ENCODE data around the gene ORAI2.
"Not testable (repeated sequence)": the region's sequence is repeated elsewhere in the genome, so short reads cannot be mapped to it uniquely, and the experiment has no call there.

ORAI2 gene

DNA sequence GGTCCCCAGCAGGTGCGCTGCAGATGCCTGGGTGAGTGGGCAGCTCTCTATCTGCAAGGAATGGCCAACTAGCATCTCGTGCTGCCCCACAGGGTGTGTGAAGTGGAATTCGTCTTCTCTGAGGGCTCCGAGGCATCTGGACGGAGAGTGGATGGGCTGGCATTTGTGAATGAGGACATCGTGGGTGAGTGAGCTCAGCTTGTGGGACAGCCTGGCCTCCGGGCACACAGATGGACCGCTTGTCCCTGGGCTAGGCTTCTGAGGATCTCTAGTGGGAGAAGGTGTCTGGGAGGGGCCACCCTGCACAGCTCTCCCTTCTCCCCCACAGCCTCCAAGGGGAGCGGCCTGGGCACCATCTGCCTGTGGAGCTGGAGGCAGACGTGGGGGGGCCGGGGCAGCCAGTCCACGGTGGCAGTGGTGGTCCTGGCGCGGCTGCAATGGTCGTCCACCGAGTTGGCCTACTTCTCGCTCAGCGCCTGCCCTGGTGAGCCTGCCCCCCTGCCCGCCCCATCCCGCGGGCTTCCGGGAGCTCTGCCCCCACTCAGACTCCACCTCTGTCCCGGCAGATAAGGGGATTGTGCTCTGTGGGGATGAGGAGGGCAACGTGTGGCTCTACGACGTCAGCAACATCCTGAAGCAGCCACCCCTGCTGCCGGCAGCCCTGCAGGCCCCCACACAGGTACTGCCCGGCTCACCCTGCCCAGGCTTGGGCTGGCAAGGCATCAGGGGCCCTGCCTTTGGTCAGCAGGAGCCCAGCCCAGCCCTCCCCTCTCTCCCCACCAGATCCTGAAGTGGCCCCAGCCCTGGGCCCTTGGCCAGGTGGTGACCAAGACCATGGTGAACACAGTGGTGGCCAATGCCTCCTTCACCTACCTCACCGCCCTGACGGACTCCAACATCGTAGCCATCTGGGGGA, 39.0 kb downstream of the ORAI2 start:
- no peak for DNase-seq

DNA sequence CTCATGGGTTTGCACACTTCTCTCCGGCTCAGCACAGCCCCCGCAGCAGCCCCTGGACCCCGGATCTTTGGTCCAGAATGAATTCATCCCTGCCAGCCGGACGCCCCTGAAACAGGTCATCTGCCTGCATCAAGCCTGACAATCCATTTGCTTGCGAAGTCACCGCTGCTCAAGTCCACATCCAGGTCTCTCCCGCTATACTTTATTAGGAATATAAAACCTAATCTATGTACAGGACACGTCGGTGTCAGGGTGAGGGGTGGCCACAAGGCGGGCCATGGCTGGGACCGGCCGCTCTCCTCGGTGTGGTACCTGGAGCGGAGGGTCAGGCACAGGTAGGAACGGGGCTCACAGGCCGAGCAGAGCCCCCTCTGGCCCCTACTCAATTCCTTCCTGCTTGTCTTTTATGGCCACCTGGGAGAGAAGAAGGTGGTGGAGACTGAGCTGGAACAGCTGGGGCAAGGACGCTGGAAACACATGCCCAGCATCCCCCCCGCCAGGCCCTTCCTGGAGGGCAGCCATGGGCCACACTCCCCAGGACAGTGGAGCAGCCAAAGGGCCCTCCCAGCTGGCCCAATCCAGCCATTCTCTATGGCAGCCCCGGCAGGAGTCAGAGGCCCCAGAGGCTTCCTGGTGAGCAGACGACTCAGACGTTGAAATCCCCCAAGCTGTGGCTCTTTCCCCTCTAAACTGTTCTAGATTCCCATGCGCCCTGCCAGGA, 40.1 kb downstream of the ORAI2 start:
- no peak for DNase-seq

DNA sequence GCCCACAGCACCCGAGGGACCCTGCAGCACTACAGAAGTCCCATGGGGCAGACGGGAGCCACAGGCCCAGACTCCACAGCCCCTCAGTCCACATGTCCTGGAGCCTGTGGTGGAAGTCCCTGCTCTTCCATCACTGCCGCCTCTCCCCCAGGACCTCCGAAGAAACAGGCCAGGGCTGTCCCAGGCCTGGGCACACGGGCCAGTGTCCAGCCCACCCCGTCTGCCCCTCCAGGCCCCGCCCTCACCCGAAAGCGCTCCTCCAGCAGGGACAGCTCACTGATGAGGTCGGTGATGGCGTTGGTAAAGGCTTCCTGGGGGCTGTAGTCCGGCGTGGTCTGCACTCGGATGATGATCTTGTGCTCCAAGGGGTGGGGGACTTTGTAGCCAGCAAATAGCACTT, 40.7 kb downstream of the ORAI2 start:
- DNase-seq = not testable (repeated sequence)

DNA sequence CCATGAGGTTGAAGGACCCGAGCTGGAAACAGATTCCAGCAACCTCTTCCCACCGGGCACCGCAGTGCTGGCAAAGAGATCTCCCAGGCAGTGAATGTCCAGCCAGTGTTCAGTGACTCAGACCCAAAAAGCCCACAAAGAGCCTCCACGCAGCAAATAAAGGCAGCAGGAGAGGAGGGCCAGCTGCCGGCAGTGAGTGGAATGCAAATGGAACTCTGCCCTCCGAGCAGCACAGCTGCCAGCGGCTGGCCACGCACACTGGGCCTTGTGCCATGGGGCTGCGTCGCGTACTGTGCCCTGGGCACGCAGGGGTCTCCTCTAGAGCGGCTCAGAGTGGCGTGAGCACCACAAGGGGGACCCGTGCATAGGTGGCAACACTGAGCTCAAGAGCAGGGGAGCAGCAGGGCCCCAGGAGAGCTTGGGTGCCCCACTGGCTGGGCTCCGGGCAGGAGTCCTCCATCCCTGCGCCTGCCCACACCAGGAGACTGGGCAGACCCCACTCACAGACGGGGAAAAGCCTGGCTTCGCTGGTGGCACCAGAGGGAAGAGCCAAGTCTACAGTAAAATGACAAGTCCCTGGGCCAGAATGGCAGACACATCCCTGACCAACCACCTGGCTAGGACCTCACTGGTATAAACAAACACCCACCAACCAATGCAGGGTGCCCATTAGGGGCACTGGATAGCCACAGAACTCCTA, 41.5 kb downstream of the ORAI2 start:
- not testable (repeated sequence) for DNase-seq

DNA sequence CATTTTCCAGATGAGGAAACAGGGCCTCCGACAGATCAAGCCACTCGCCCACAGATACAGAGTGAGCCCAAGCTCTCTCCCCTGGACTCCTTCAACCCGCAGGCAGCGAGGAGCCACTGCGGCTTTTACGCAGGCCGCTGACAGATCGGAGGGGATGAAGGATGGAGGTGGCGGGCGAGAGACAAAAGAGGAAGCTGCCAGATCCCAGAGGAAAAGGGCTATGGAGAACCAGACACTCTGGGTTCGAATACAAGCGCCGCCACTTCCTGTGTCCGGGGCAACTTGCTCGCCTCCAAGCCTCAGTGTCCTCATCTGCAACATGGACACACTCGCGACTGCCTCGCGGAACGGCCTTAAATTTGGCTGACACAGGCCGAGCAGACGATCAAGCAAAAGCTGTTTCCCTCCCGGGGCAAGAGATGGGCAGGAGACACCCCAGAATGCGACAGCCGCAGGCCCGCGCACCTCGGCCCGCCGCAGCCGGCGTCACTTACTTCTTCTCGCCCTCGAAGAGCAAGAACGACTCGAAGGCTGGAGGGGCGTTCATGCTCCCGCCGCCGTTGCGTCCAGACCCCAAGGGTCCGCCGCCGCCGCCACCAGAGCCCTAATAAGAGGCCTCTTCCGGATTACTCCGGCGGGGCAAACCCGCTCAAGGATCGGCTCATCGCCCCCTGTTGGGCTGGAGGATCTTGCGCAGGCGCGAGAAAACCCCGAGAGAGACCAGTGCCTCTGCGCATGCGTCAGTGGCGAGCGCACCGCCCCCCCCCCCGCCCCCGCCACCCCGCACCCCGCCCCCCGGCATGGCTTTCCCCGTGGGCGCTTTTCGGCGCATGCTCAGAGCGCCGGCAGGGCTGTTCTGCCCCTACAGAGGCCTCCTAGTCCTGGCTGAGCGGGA, 45.2 kb downstream of the ORAI2 start, which contains the start of gene POLR2J:
Gene POLR2J, minus strand, starts transcription at position 609 of the 895 bp plus-strand sequence. Its CDS starts 62 bp downstream, at position 547.
- DNase-seq = not testable (repeated sequence)

DNA sequence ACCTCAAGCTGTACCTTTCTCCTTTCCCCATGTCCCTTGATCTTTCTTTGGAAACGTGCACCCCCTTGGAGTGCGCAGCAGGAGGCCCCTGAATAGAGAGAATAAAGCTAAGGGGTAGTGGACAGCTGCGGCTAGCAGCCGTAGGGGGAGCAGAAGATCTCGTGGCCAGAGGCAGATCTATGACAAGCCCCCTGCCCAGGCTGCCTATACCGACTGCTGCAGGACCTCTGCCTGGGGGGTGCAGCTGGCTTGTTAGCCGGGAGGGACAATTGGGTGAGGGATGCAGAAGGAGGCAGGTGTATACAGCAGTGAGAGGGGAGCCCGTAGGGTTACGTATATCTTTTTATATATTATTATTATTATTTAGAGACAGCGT, 45.8 kb downstream of the ORAI2 start:
- DNase-seq = not testable (repeated sequence)

DNA sequence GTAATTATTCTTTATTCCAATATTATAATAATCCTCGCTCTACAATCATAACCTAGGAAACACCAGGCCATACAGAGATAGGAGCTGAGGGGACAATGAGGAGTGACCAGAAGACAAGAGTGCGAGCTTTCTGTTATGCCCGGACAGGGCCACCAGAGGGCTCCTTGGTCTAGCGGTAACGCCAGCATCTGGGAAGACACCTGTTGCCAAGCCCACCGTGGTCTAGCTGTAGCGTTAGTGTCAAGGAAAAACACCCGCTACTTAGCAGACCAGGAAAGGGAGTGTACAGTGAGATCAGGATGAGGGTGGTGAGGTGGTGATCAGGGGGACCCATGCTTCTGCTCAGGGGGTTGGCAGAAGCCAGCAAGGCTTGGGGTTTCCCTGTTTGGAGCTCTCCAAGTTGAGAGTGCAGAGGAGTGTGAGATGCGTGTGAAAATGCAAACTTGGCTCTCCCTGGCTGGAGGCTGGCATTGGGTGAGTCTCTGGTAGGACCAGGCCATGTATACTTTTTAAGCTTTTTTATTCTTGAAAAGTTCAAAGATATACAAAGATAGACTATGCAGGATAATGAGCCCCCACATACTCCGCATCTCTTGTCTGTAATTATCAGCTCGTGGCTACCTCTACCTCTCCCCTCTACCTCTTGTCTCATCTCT, 46.7 kb downstream of the ORAI2 start:
- not testable (repeated sequence) for DNase-seq

DNA sequence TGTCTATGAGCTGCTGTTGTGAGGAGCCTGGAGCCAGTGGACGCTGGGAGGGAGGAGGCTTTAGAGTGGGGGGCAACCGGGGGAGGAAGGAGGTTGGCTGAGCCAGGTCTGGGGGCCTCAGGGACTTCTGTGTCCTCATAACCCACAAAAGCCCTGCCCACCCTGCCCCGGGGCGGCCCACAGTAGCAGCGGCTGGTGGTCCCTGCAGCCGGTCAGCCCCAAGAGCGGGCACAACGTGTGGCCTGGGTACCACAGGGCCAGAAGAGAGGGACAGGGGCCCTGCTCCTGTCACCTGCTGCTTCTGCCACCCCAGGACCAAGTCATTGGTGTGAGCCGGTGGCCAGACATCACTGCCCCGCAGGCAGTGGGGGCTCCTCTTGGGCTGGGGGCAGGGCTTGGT, 48.6 kb downstream of the ORAI2 start:
- DNase-seq = not testable (repeated sequence)

DNA sequence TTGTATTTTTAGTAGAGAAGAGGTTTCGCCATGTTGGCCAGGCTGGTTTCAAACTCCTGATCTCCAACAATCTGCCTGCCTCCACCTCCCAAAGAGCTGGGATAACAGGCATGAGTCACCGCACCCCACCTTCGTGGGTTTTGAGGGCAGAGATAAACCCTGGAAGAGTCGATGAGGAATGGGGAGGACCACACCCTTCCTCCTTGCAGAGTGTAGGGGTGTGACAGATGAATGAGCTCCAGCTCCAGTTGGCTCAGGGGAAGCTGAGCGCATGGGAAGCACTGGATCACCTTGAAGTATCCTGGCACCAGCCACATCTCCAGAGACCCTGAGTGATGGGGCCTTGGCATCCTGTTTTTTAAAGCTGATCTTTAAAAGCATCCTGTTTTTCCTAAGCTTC, 50.9 kb downstream of the ORAI2 start:
- not testable (repeated sequence) for DNase-seq

DNA sequence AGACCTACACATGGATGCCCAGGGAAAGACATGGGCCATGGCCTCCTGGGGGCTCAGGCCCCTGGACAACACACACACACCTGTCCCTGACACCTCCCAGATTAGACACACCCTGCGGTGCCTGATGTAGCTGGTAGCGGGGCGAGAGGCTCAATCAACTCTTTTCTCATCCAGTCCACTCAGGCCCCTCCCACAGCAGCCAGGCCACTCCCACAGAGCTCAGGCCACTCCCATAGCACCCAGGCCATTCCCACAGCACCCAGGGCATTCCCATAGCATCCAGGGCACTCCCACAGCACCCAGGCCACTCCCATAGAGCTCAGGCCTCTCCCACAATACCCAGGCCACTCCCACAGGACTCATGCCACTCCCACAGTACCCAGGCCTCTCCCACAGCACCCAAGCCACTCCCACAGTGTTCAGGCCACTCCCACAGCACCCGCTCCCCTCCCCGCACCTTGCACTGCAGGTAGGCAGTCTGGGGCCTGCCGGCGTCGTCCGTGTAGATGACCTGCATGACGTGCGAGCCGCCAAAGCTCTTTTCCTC, 57.2 kb downstream of the ORAI2 start:
- DNase-seq = not testable (repeated sequence)

DNA sequence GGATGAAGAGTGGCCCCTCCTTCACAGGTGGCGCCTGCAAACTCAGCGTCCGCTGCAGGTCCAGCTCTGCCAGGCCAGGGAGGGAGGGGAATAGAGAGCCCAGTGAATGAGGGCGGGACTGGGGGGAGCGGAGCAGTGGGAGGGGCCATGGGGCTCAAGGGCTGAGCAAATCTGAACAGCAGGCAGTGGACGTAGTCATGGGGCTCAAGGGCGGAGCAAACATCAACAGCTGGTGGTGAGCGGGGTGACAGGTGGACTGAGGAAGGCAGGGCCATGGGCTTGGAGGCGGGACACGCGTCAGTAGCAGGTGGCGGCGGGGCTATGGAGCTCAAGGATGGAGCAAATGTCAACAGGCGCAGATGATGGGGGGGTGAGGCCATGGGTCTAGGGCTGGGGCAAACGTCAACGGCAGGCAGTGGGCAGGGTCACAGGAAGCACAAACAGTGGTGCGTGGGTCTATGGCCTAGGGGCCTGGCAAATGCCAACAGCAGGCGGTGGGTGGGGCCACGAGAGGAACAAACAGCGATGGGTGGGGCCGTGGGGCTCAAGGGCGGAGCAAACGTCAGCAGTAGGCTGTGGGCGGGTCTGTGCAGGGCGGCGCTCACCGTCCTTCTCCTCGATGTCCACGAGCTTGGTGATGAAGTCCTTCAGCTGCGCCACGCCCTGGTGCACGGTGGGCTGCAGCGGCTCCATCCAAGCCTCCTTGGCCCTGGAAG, 60.0 kb downstream of the ORAI2 start:
- not testable (repeated sequence) for DNase-seq

DNA sequence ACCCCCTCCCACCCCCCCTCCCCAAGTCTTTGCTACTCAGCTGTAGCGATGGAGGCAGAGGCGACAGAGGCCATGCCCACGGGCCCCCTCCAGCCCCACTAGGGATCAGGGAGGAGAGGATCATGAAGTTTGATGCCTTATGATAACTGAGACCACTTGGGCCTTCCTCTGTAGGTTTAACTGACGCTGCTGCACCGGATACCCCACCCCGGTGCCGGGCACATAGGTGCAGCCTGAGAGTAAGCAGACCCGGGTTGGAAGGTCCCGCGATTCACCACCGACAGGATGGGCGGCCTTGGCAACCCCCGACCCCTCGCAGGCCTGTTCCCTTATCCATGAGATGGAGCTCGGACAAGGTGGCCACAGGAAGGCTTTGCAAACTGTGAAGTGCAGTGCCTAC, 60.7 kb downstream of the ORAI2 start:
- not testable (repeated sequence) for DNase-seq

DNA sequence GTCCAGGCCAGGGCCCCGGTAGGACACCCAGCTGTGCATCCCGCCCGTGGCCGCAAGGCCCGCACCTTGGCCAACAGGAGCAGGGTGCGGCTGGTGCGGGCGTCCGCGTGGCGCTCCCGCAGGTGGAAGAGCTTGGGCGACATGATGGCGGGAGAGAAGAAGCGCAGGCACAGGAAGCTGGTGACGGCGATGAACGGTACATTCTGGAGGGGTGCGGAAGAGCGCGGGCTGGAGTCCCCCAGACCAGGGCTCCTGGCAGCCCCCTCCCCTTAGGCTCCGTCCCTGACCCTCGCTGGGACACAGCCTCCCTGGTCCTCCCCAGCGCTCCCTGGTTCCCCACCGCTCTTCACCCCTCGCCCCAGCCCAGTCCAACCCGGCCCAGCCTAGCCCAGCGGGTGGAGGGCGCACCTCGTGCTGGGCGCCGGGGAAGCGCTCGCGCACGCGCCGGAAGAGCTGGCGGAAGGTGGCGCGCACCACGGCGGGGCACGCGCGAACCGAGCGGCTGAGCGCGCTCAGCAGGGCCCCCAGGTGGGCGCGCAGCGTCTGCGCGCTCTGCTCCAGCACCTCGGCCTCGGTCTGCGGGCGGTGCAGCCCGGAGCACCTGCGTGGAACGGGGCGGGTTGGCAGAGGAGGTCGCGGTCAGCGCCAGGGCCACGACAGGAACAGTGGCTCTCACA, 61.2 kb downstream of the ORAI2 start:
- DNase-seq = not testable (repeated sequence)

DNA sequence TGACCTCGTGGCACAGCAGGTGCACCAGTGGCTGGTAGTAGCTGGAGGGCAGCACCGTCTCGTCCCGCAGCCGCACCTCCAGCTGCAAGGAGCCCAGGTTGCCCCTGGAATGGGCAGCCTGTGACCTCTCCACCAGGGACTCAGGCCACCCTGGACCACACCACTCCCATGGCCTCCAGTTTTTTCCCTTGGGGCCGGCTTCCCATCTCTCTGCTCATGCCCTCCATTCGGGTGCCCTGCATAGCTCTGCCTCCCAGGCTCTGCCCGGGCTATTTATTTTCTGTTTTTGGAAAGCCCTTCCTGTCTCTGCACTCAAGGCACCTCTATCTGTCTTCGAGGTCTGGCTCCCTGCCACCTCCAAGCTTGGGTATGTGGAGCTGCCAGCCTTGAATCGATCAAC, 63.5 kb downstream of the ORAI2 start:
- DNase-seq = not testable (repeated sequence)

DNA sequence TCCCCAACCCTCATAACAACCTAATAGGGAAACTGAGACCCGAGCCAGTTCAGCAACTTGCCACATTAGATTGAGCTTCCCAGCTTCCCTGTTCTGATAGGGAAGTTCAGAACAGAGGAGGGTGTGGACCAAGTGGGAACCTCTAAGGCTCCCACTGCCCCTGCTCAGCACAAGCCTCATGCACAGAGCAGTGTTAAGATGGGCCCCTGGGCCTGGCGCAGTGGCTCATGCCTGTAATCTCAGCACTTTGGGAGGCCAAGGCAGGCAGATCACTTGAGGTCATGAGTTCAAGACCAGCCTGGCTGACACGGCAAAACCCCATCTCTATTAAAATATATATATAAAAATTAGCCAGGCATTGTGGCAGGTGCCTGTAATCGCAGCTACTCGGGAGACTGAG, 63.9 kb downstream of the ORAI2 start:
- DNase-seq = not testable (repeated sequence)

DNA sequence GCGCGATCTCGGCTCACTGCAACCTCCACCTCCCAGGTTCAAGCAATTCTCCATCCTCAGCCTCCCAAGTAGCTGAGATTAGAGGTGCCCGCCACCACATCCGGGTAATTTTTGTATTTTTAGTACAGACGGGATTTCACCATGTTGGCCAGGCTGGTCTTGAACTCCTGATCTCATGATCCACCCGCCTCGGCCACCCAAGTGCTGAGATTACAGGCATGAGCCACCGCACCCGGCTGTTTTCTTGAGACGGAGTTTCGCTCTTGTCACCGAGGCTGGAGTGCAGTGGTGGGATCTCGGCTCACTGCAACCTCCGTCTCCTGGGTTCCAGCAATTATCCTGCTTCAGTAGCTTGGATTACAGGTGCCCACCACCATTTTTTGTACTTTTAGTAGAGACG, 64.9 kb downstream of the ORAI2 start:
- not testable (repeated sequence) for DNase-seq

DNA sequence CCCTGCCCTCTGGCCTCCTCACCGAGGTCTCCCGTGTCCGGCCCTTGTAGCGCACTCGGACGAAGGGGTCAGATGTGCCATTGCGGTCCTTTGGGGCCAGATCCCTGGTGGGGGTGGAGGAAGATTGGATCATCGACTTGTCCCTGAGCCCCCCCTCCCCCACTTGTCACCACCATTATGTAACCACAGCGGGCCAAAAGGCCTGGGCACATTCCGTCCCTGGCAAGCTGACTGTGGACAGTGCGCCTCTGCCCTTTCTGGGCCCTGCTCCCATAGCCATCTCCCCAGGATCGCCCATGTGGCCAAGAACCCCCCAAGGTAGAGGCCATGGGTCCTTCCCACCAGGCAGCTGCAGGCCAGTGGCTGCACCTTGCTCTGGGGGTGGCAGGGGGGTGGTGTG, 69.8 kb downstream of the ORAI2 start:
- not testable (repeated sequence) for DNase-seq

DNA sequence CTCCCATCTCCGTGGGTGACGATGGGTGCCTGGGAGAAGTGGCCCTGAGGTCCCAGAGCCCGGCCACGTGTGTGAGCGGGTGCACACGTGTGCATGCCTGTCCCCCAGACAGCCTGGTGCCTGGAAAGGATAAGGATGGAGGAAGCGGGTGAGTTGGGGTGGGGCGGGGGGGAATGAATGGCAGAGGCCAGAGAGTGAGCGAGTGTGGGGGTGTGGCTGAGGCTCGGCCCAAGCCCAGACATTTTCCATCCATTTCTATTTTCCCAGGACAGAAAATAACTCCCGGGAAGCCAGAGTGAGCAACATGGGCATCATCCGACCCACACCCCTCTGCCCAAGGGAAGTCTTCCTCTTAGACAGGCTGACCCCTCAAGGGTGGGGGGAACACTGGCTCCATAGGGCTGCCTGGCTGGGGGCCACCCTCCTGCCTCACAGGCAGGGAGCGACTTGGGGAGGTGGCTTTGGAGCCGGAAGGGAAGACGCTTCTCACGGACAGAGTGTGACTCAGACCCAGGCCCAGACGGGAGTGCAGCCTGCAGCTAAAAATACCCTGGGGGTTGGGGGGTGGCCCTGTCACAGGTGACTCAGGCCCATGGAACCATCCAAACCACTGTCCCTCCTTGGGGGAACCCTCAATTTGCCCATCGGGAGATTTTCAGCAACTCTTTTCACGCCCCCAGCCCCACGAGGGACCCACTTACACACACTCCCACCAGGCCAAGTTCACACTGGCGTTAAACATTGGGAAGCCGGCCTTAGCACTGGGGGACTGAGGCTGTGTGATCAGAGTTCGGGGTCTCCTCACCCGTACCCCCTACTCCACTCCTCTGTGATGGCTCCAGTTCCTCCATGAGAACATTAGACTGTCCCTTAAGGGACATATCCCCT, 72.2 kb downstream of the ORAI2 start:
- DNase-seq = not testable (repeated sequence)

All from DMS53 (cell line).